SJCRH30 (cell line): ENCODE data around the gene OR8D1. TPM values are rescaled to one million over a fixed set of nuclear protein-coding genes. Genes with fewer than 3 reads are reported as not detected.

ENCODE experiments used
- DNase-seq, 2 experiments: peaks; one replicate each; pipeline ENCODE4 v3.0.0-alpha.2; 2015 to 2020
- H3K27ac ChIP-seq: fragments of 250-450 bp; sonication (Bioruptor Pico); 2 replicates; pipeline ENCODE4 v1.5.1; 2020; ENCODE audit warnings: mild to moderate bottlenecking, moderate library complexity
- H3K27me3 ChIP-seq: fragments of 250-450 bp; sonication (Bioruptor Pico); 2 replicates; pipeline ENCODE4 v1.5.1; 2020; ENCODE audit warnings: mild to moderate bottlenecking, moderate library complexity
- H3K36me3 ChIP-seq: fragments of 250-450 bp; sonication (Bioruptor Pico); 2 replicates; pipeline ENCODE4 v1.5.1; 2020; ENCODE audit warnings: mild to moderate bottlenecking, moderate library complexity
- H3K4me1 ChIP-seq: fragments of 250-450 bp; sonication (Bioruptor Pico); 2 replicates; pipeline ENCODE4 v1.5.1; 2020; ENCODE audit warnings: mild to moderate bottlenecking, moderate library complexity
- H3K4me3 ChIP-seq: fragments of 250-450 bp; sonication (Bioruptor Pico); 2 replicates; pipeline ENCODE4 v1.5.1; 2020; ENCODE audit warnings: mild to moderate bottlenecking, moderate library complexity
- H3K9me3 ChIP-seq: fragments of 250-450 bp; sonication (Bioruptor Pico); replicated peaks from 2 replicates; pipeline ENCODE4 v1.5.1; 2020; ENCODE audit warnings: mild to moderate bottlenecking, moderate library complexity
- total RNA-seq: library from RNA; depleted of rRNA; stranded (reverse); fragments of >200 nt; shearing (Covaris generic); gene quantifications from 2 replicates; pipeline ENCODE4 v1.2.3, GENCODE V29; 2014; rRNA removed

OR8D1 gene
- total RNA-seq, 1 experiment from 2014 or later: not detected

- Histone ChIP-seq H3K27ac (no peak within 1 kb of the TSS), H3K4me3 (no peak within 1 kb of the TSS), H3K4me1 (no peaks in the 10 kb centered on the region), H3K27me3 (no peaks in the 10 kb centered on the region), H3K36me3 (no peaks in the 10 kb centered on the region), H3K9me3 (no peaks in the 10 kb centered on the region)
- DNase-seq: no peak
These were observed 57.7 kb downstream of the OR8D1 start, which contains the start of gene OR8G5 for GRCh38 chr11:124256076-124256475. Gene OR8G5, plus strand, starts transcription at chr11:124256376. Its CDS starts 8,556 bp downstream, at chr11:124264932.

Other genes with a start within 250 kb of the OR8D1 start
- gene VWA5A, start 198.5 kb downstream of the OR8D1 start, total RNA-seq: 34.7 and 38.1 TPM in 2 replicates
- gene OR10D3, start 130.6 kb downstream of the OR8D1 start, total RNA-seq: not detected in 2 replicates
- not detected in 2 replicates for gene OR8G1, start 72.9 kb downstream of the OR8D1 start, total RNA-seq
- not detected in 2 replicates for gene OR8G5, start 57.6 kb downstream of the OR8D1 start, total RNA-seq
- gene OR8D2, start 6.2 kb upstream of the OR8D1 start, total RNA-seq: not detected in 2 replicates
- not detected in 2 replicates for gene OR8B2, start 70.5 kb upstream of the OR8D1 start, total RNA-seq
- gene OR8B3, start 85.1 kb upstream of the OR8D1 start, total RNA-seq: not detected in 2 replicates
- gene OR8B4, start 110.9 kb upstream of the OR8D1 start, total RNA-seq: not detected in 2 replicates
- gene OR8B8, start 131.7 kb upstream of the OR8D1 start, total RNA-seq: not detected in 2 replicates
- gene OR8B12, start 229.7 kb upstream of the OR8D1 start, total RNA-seq: not detected in 2 replicates